ENCODE data around the gene SNN.

DNA sequence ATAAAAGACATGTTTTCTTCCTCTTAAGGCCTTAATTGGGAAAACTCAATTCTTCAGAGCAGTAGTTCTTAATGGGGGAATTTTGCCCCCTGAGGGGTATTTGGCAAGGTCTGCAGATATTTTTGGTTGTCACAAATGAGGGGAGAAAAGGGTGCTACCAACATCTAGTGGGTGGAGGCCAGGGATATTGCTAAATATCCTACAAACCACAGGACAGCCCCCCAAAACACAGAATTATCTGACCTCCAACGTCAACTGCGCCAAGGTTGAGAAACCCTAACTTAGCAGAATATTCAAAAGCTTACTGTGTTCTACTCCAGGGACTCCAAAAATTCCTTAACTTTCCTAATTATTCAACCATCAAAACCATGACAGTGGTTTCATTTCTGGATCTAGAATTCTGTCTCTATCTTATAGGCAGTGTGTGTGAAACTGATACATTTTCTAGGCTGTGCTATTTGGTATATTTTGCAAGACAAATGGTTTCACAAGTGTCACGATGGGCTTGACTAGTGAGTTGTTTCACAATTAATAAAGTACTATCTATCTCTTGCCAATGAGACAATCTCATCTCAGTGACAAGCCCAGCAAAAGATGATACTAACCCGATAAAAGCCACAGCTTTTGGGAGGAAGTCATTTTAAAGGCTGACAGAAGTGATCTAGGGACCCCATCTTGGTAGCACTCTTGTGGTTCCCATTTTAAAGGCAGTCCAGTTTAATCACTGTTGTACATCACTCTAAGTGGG lies 59.7 kb downstream of the SNN start:
- TF ChIP-seq, protein P1, sequence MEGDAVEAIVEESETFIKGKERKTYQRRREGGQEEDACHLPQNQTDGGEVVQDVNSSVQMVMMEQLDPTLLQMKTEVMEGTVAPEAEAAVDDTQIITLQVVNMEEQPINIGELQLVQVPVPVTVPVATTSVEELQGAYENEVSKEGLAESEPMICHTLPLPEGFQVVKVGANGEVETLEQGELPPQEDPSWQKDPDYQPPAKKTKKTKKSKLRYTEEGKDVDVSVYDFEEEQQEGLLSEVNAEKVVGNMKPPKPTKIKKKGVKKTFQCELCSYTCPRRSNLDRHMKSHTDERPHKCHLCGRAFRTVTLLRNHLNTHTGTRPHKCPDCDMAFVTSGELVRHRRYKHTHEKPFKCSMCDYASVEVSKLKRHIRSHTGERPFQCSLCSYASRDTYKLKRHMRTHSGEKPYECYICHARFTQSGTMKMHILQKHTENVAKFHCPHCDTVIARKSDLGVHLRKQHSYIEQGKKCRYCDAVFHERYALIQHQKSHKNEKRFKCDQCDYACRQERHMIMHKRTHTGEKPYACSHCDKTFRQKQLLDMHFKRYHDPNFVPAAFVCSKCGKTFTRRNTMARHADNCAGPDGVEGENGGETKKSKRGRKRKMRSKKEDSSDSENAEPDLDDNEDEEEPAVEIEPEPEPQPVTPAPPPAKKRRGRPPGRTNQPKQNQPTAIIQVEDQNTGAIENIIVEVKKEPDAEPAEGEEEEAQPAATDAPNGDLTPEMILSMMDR (IDR thresholded peaks at IDR 0.05): no peak
- TF ChIP-seq EZH2 (IDR thresholded peaks at IDR 0.05; ENCODE audit: borderline replicate concordance, insufficient read depth, low read depth, low read length, poor library complexity, severe bottlenecking): no peak

All from B cell (primary cell).